ENCODE data around the gene TAS2R41.

TAS2R41 gene

DNA sequence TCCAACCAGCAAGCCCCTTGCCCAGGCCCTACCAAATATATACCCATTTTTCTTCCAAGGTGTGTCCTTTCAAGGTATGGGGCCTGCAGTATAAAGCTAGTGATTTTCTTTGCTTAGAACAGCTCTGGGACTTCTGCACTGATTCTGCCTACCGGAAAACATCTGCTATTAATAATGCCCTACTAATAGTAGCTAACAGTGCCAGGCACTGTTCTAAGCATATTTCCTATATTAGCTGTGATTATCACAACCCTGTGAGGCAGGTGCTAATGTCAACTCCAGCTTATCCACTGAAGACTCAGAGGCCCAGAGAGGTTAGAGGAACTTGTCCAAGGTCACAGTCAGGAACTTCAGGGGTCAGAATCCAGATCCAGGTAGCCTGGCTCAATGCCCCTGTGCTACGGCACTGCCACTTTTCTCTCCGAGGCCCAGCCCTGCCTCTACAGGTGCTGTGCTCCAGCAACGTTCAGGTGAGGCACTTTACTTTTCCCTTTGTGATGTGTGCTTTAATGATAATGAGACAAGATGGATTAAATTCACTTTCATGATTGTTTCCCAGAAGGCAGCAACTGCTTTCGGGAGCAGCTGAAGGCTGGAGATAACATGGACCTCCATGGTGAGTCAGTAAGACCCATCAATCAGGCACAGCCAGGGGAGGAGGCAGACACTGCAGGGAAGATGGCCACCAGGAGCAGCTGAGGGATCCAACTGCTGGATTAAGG is 26.7 kb downstream of the TAS2R41 start:
- CTCF ChIA-PET, result interaction anchor here (0.8 to 1.3 kb wide), 3 partner anchors 9 to 14 kb away, joined by 3 to 6 read pairs (median 3); no protein-coding TSS in a partner anchor
- TF ChIP-seq, protein P1, sequence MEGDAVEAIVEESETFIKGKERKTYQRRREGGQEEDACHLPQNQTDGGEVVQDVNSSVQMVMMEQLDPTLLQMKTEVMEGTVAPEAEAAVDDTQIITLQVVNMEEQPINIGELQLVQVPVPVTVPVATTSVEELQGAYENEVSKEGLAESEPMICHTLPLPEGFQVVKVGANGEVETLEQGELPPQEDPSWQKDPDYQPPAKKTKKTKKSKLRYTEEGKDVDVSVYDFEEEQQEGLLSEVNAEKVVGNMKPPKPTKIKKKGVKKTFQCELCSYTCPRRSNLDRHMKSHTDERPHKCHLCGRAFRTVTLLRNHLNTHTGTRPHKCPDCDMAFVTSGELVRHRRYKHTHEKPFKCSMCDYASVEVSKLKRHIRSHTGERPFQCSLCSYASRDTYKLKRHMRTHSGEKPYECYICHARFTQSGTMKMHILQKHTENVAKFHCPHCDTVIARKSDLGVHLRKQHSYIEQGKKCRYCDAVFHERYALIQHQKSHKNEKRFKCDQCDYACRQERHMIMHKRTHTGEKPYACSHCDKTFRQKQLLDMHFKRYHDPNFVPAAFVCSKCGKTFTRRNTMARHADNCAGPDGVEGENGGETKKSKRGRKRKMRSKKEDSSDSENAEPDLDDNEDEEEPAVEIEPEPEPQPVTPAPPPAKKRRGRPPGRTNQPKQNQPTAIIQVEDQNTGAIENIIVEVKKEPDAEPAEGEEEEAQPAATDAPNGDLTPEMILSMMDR (IDR thresholded peaks at IDR 0.05; ENCODE audit: control extremely low read depth, extremely low read depth, low read depth, missing control alignments), result no peak
- no peak for DNase-seq (ENCODE audit: extremely low spot score)
- POLR2A ChIA-PET, result no interaction called here

DNA sequence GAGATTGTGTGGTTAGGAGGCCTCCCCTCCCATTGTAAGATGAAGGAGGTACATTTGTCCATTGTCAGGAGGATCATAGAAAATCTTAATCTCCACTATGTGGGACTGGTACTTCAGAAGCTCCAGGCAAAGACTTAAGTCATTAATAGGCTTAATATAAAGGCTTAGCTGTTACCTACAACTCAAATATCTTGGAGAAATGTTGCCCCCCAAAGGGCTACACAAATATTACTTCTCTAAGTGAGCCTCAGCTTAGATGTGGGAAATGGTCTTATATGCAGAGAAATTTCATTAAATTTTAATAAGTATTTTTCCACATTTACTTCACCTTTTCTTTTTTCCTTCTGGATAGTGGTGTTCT is 27.2 kb downstream of the TAS2R41 start:
- TF ChIP-seq, protein P1 (IDR thresholded peaks at IDR 0.05; ENCODE audit: control extremely low read depth, extremely low read depth, low read depth, missing control alignments), result no peak
- POLR2A ChIA-PET, result no interaction called here
- CTCF ChIA-PET, result interaction anchor here (0.8 to 1.3 kb wide), 2 partner anchors 8 to 14 kb away, joined by 3 read pairs; no protein-coding TSS in a partner anchor
- no peak for DNase-seq (ENCODE audit: extremely low spot score)

DNA sequence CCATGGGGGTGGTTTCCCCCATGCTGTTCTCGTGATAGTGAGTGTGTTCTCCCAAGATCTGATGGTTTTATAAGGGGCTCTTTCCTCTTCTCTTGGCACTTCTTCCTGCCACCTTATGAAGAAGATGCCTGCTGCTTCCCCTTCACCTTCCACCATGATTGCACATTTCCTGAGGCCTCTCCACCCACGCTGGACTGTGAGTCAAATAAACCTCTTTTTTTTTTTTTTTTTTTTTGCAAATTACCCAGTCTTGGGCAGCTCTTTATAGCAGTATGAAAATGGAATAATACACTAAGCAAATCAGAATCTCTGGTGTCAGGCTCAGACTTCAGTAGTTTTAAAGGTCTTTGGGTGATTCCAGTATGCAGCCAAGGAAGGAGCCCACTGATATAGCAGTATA is 28.2 kb downstream of the TAS2R41 start:
- CTCF ChIA-PET, result interaction anchor here (0.9 to 1.4 kb wide), 3 partner anchors 9 to 18 kb away, joined by 3 to 4 read pairs (median 3); no protein-coding TSS in a partner anchor
- POLR2A ChIA-PET, result no interaction called here
- no peak for DNase-seq (ENCODE audit: extremely low spot score)
- TF ChIP-seq, protein P1 (IDR thresholded peaks at IDR 0.05; ENCODE audit: control extremely low read depth, extremely low read depth, low read depth, missing control alignments), result no peak

DNA sequence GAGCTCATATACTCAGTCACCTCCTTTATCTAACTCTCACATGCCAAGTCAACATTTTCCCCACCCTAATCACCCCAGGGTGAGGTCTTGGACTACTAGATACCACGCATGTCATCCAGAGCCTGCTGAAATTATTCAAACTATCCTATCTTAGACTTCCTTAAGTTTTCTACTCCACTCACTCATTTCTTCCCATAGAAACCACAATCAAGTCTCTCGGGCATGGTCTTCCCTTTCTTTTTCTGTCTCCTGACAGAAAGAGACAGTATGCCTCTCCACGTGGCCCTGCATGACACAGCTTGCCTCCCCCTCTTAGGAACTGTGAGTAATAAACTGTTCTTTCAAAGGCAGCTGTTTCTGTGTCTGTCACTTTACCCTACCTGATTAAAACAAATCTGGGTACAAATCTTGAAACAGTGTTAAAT is 29.4 kb downstream of the TAS2R41 start:
- no peak for DNase-seq (ENCODE audit: extremely low spot score)
- ChIA-PET CTCF (interaction anchor here (1.4 kb wide), 1 partner anchor 16 kb away, joined by 3 read pairs; no protein-coding TSS in a partner anchor), POLR2A (no interaction called here)
- TF ChIP-seq, protein P1 (IDR thresholded peaks at IDR 0.05; ENCODE audit: control extremely low read depth, extremely low read depth, low read depth, missing control alignments), result no peak

DNA sequence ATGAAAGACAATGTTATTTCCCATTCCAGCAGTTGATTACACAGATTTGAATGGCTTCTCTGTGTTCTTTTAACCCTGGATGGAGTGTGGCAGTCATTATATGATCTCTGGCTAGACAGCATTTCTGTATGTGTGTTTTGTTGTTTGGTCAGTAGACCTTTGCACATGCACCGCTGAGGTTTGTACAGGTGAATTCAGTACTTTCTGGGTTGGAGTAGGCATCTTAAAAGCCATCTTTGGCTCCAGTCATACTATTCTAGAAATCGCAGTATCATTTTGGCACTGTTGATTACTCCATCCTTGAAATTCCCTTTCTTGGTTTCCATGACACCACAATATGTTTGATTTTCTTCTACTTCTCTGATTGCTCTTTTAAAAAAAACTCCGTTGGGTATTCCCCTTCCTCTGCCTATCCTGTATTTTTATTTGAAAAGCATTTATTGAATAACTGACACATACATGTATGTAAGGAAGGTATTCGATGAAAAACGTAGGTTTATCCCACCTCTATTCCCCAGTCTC is 29.9 kb downstream of the TAS2R41 start:
- ChIA-PET CTCF (no interaction called here), POLR2A (no interaction called here)
- TF ChIP-seq, protein P1 (IDR thresholded peaks at IDR 0.05; ENCODE audit: control extremely low read depth, extremely low read depth, low read depth, missing control alignments), result no peak
- no peak for DNase-seq (ENCODE audit: extremely low spot score)

DNA sequence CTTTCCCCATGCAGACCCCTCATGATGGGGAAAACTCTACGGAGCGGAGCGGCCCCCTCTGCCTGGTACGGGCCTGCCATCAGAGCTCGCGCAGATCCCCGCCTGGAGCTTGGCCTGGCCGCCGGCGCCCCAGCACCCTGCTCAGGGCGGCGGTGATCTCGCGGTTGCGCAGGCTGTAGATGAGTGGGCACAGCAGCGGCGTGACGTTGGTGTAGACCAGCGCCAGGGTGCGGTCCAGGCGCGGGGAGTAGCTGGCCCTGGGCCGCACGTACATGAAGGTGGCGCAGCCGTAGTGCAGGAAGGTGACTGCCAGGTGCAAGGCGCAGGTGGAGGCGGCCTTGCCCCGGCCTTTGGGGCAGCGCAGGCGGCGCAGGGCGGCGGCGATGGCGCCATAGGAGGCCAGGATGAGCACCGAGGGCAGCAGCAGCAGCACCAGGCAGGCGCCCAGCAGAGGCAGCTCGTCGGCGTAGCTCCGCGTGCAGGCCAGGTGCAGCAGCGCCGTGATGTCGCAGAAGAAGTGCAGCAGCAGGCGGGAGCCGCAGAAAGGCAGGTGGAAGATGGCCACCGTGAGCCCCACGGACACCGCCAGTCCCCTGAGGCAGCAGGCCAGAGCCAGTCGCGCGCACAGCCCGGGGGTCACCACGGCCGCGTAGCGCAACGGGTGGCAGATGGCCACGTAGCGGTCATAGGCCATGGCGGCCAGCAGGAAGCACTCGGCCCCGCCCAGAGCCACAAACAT is 33.4 kb downstream of the TAS2R41 start:
- POLR2A ChIA-PET, result no interaction called here
- TF ChIP-seq, protein P1 (IDR thresholded peaks at IDR 0.05; ENCODE audit: control extremely low read depth, extremely low read depth, low read depth, missing control alignments), result no peak
- CTCF ChIA-PET, result no interaction called here
- DNase-seq (ENCODE audit: extremely low spot score), result no peak
